GM23338 (cell line): ENCODE measurements around the gene NDUFS2. TPM values are rescaled to one million over a fixed set of nuclear protein-coding genes. Genes with fewer than 3 reads are reported as not detected.

Source experiments
- ATAC-seq: fragments of 200-7000 bp; cut with Tn5 transposase; 3 replicates; pipeline ENCODE4 v1.9.1; 2020
- DNase-seq: peaks from one replicate; pipeline ENCODE4 v3.0.0-alpha.2; 2015; ENCODE audit warnings: low spot score
- H2AFZ ChIP-seq: fragments of 200-600 bp; sonication (generic); 2 replicates; pipeline ENCODE4 v1.8.0; 2016; ENCODE audit warnings: antibody characterized with exemption, mild to moderate bottlenecking, moderate library complexity
- H3F3A ChIP-seq: fragments of 200-600 bp; sonication (generic); replicated peaks from 2 replicates; pipeline ENCODE4 v1.8.0; 2017; ENCODE audit warnings: antibody characterized with exemption, mixed run types, low read depth
- H3K27ac ChIP-seq: fragments of 200-600 bp; sonication (generic); 2 replicates; pipeline ENCODE4 v1.6.1; 2016; ENCODE audit warnings: low read depth
- H3K27me3 ChIP-seq: fragments of 200-600 bp; sonication (generic); 2 replicates; pipeline ENCODE4 v1.8.0; 2016; ENCODE audit warnings: mild to moderate bottlenecking, mixed run types, moderate library complexity; ENCODE audit not compliant: insufficient read depth
- H3K36me3 ChIP-seq: fragments of 200-600 bp; sonication (generic); 2 replicates; pipeline ENCODE4 v1.8.0; 2016; ENCODE audit warnings: mild to moderate bottlenecking; ENCODE audit not compliant: insufficient read depth
- H3K4me1 ChIP-seq: fragments of 200-600 bp; sonication (generic); 2 replicates; pipeline ENCODE4 v1.8.0; 2016; ENCODE audit warnings: mild to moderate bottlenecking, moderate library complexity; ENCODE audit not compliant: insufficient read depth
- H3K4me2 ChIP-seq: fragments of 200-600 bp; sonication (generic); 2 replicates; pipeline ENCODE4 v1.7.1; 2017; ENCODE audit warnings: mixed run types
- H3K4me3 ChIP-seq: fragments of 200-600 bp; sonication (generic); 2 replicates; pipeline ENCODE4 v1.6.1; 2016; ENCODE audit warnings: mixed run types
- H3K79me2 ChIP-seq: fragments of 200-600 bp; sonication (generic); replicated peaks from 2 replicates; pipeline ENCODE4 v1.8.0; 2017; ENCODE audit warnings: mild to moderate bottlenecking; ENCODE audit not compliant: insufficient read depth
- H3K9me2 ChIP-seq: fragments of 200-600 bp; sonication (generic); 2 replicates; pipeline ENCODE4 v1.8.0; 2017; ENCODE audit not compliant: insufficient read depth
- H4K20me1 ChIP-seq: fragments of 200-600 bp; sonication (generic); replicated peaks from 2 replicates; pipeline ENCODE4 v1.8.0; 2017; ENCODE audit warnings: mild to moderate bottlenecking; ENCODE audit not compliant: insufficient read depth
- H3K27ac Mint-ChIP-seq: 2 replicates; pipeline ENCODE4 v1.8.0; 2020; ENCODE audit warnings: inconsistent platforms, mild to moderate bottlenecking, moderate library complexity, mixed read lengths
- H3K27me3 Mint-ChIP-seq: 3 replicates; pipeline ENCODE4 v1.8.0; 2022; ENCODE audit warnings: low read depth, mild to moderate bottlenecking, moderate library complexity, mixed read lengths, inconsistent platforms; ENCODE audit not compliant: insufficient read depth, poor library complexity
- H3K36me3 Mint-ChIP-seq: 3 replicates; pipeline ENCODE4 v1.8.0; 2021; ENCODE audit warnings: low read depth, mild to moderate bottlenecking, inconsistent platforms, moderate library complexity, mixed read lengths
- H3K4me1 Mint-ChIP-seq: 3 replicates; pipeline ENCODE4 v1.8.0; 2020; ENCODE audit warnings: mild to moderate bottlenecking, inconsistent platforms, mixed read lengths
- H3K4me3 Mint-ChIP-seq: 3 replicates; pipeline ENCODE4 v1.8.0; 2021; ENCODE audit warnings: moderate library complexity, mild to moderate bottlenecking, inconsistent platforms, mixed read lengths
- H3K9me3 Mint-ChIP-seq: 3 replicates; pipeline ENCODE4 v1.8.0; 2020; ENCODE audit warnings: moderate library complexity, mild to moderate bottlenecking, inconsistent platforms, mixed read lengths
- EZH2phosphoT487 ChIP-seq: fragments of 200-600 bp; sonication (generic); IDR thresholded peaks from one replicate; pipeline ENCODE4 v1.8.1; 2018; ENCODE audit warnings: antibody characterized with exemption; ENCODE audit not compliant: unreplicated experiment
- JUNB ChIP-seq: IDR thresholded peaks from one replicate; pipeline ENCODE4 v1.6.1; 2016; ENCODE audit warnings: antibody characterized with exemption; ENCODE audit not compliant: unreplicated experiment
- NANOG ChIP-seq: IDR thresholded peaks from 2 replicates; pipeline ENCODE4 v1.6.1; 2016; ENCODE audit warnings: antibody characterized with exemption, borderline replicate concordance
- POLR2AphosphoS5 ChIP-seq: IDR thresholded peaks from 2 replicates; pipeline ENCODE4 v1.6.1; 2016; ENCODE audit warnings: antibody characterized with exemption, low read depth
- STAT1 ChIP-seq: IDR thresholded peaks from one replicate; pipeline ENCODE4 v1.6.1; 2016; ENCODE audit warnings: antibody characterized with exemption; ENCODE audit not compliant: unreplicated experiment
- ZNF114 ChIP-seq: fragments of 250-450 bp; sonication (Bioruptor Pico); IDR thresholded peaks from 2 replicates; pipeline ENCODE4 v1.5.0; 2020; ENCODE audit warnings: mild to moderate bottlenecking, moderate library complexity
- ZNF331 ChIP-seq: fragments of 250-450 bp; sonication (Bioruptor Pico); IDR thresholded peaks from 2 replicates; pipeline ENCODE4 v1.5.0; 2020; ENCODE audit warnings: low read depth, mild to moderate bottlenecking, moderate library complexity
- polyA plus RNA-seq: library from polyadenylated mRNA; unstranded; fragments of >200 nt; fragmentation: Nextera tagmentation; extraction: Ambion mirVana; gene quantifications from 2 replicates; pipeline ENCODE4 v1.2.1, GENCODE V29; 2016
- total RNA-seq: library from RNA; depleted of rRNA; stranded (reverse); fragments of >200 nt; shearing (Covaris generic); gene quantifications from 2 replicates; pipeline ENCODE4 v1.2.3, GENCODE V29; 2014
- TF ChIP-seq, protein P1 (sequence below): fragments of 250-450 bp; sonication (Bioruptor Pico); IDR thresholded peaks from 2 replicates; pipeline ENCODE4 v1.5.0; 2020; ENCODE audit warnings: mild to moderate bottlenecking, moderate library complexity
- TF ChIP-seq, protein P2 (sequence below): IDR thresholded peaks from one replicate; pipeline ENCODE4 v1.6.1; 2018; ENCODE audit warnings: antibody characterized with exemption; ENCODE audit not compliant: unreplicated experiment

The NDUFS2 gene
- total and polyA plus RNA-seq, 2 experiments from 2014 or later: 56.7 to 131 TPM

DNA sequence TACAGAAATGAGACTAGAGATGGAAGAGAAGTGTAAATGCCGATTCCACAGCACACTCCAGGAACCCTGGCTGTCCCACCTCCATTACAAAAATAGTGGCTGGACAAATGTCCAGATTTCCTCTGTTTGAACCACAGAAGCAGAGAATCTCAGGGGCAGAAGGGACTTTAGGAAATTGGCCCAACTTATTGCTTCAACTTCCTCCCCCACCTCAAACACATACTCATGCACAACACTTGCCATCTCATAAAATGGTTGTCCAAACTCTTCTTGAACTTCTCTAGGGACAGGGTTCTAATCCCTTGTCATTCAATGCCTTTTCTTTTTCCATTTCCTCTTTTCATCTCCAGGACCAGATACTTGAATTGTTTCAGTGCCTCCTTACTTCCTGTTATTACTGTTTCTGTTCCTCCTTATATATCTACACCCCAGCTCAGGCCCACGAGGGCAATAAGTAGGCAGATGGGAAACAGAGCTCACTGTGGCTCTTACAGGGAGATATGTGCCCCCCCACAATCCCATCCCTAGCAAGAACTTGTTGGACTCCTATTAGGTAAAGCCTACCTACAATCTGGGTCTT, 16.3 kb upstream of the NDUFS2 start (continued):
- TF ChIP-seq, protein P1, sequence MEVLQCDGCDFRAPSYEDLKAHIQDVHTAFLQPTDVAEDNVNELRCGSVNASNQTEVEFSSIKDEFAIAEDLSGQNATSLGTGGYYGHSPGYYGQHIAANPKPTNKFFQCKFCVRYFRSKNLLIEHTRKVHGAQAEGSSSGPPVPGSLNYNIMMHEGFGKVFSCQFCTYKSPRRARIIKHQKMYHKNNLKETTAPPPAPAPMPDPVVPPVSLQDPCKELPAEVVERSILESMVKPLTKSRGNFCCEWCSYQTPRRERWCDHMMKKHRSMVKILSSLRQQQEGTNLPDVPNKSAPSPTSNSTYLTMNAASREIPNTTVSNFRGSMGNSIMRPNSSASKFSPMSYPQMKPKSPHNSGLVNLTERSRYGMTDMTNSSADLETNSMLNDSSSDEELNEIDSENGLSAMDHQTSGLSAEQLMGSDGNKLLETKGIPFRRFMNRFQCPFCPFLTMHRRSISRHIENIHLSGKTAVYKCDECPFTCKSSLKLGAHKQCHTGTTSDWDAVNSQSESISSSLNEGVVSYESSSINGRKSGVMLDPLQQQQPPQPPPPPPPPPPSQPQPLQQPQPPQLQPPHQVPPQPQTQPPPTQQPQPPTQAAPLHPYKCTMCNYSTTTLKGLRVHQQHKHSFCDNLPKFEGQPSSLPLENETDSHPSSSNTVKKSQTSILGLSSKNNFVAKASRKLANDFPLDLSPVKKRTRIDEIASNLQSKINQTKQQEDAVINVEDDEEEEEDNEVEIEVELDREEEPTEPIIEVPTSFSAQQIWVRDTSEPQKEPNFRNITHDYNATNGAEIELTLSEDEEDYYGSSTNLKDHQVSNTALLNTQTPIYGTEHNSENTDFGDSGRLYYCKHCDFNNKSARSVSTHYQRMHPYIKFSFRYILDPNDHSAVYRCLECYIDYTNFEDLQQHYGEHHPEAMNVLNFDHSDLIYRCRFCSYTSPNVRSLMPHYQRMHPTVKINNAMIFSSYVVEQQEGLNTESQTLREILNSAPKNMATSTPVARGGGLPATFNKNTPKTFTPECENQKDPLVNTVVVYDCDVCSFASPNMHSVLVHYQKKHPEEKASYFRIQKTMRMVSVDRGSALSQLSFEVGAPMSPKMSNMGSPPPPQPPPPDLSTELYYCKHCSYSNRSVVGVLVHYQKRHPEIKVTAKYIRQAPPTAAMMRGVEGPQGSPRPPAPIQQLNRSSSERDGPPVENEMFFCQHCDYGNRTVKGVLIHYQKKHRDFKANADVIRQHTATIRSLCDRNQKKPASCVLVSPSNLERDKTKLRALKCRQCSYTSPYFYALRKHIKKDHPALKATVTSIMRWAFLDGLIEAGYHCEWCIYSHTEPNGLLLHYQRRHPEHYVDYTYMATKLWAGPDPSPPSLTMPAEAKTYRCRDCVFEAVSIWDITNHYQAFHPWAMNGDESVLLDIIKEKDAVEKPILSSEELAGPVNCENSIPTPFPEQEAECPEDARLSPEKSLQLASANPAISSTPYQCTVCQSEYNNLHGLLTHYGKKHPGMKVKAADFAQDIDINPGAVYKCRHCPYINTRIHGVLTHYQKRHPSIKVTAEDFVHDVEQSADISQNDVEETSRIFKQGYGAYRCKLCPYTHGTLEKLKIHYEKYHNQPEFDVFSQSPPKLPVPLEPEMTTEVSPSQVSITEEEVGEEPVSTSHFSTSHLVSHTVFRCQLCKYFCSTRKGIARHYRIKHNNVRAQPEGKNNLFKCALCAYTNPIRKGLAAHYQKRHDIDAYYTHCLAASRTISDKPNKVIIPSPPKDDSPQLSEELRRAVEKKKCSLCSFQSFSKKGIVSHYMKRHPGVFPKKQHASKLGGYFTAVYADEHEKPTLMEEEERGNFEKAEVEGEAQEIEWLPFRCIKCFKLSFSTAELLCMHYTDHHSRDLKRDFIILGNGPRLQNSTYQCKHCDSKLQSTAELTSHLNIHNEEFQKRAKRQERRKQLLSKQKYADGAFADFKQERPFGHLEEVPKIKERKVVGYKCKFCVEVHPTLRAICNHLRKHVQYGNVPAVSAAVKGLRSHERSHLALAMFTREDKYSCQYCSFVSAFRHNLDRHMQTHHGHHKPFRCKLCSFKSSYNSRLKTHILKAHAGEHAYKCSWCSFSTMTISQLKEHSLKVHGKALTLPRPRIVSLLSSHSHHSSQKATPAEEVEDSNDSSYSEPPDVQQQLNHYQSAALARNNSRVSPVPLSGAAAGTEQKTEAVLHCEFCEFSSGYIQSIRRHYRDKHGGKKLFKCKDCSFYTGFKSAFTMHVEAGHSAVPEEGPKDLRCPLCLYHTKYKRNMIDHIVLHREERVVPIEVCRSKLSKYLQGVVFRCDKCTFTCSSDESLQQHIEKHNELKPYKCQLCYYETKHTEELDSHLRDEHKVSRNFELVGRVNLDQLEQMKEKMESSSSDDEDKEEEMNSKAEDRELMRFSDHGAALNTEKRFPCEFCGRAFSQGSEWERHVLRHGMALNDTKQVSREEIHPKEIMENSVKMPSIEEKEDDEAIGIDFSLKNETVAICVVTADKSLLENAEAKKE (CRISPR knock-in tag): no peak
- TF ChIP-seq STAT1: no peak
- no peak for TF ChIP-seq ZNF331 (CRISPR knock-in tag)

DNA sequence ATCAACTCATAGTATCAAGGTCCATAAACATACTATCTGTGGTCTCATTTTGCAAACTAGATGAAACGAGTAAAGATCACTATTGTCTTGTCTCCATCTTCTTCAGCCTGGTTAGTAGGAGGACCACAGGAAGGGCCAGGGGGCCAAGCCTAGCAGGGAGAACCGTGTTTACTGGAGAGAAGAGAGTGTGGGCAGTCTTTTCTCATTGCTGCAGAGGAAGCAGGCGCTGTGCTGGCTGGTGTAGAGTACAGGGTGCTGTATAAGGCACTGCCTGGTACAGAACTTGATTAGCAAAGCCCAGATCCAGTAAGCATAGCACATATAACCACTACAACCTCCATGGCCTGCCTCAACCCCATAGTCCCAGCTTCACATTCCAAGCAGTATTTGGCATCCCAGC, 14.9 kb upstream of the NDUFS2 start:
- no peaks in the 10 kb centered on the region for H3K79me2 ChIP-seq
- H3K27ac ChIP-seq: no peak overlapping the region
- Mint-ChIP-seq H3K4me3 (no peak overlapping the region), H3K9me3 (no peaks in the 10 kb centered on the region), H3K36me3 (peaks cover 8% of the 10 kb centered on the region; the same call in 2 of the 3 replicates), H3K27ac (no peak overlapping the region), H3K4me1 (peaks cover 7% of the 10 kb centered on the region), H3K27me3 (peaks cover 8% of the 10 kb centered on the region)
- no peaks in the 10 kb centered on the region for H3K27me3 ChIP-seq
- H4K20me1 ChIP-seq: no peaks in the 10 kb centered on the region
- H3K4me2 ChIP-seq: no peak overlapping the region
- H3K4me1 ChIP-seq: peaks cover 2% of the 10 kb centered on the region; the same call in 1 of the 2 replicates
- H2AFZ ChIP-seq: no peak overlapping the region
- DNase-seq (no peak), ATAC-seq (no peak)
- no peak overlapping the region for H3K4me3 ChIP-seq
- H3F3A ChIP-seq: 0 out of 2 replicates have a peak, but pooled peaks cover 3% of the 10 kb centered on the region
- no peaks in the 10 kb centered on the region for H3K9me2 ChIP-seq
- H3K36me3 ChIP-seq: no peaks in the 10 kb centered on the region
- TF ChIP-seq STAT1: no peak
- no peak for TF ChIP-seq NANOG
- no peak for TF ChIP-seq POLR2AphosphoS5
- TF ChIP-seq, protein P2, sequence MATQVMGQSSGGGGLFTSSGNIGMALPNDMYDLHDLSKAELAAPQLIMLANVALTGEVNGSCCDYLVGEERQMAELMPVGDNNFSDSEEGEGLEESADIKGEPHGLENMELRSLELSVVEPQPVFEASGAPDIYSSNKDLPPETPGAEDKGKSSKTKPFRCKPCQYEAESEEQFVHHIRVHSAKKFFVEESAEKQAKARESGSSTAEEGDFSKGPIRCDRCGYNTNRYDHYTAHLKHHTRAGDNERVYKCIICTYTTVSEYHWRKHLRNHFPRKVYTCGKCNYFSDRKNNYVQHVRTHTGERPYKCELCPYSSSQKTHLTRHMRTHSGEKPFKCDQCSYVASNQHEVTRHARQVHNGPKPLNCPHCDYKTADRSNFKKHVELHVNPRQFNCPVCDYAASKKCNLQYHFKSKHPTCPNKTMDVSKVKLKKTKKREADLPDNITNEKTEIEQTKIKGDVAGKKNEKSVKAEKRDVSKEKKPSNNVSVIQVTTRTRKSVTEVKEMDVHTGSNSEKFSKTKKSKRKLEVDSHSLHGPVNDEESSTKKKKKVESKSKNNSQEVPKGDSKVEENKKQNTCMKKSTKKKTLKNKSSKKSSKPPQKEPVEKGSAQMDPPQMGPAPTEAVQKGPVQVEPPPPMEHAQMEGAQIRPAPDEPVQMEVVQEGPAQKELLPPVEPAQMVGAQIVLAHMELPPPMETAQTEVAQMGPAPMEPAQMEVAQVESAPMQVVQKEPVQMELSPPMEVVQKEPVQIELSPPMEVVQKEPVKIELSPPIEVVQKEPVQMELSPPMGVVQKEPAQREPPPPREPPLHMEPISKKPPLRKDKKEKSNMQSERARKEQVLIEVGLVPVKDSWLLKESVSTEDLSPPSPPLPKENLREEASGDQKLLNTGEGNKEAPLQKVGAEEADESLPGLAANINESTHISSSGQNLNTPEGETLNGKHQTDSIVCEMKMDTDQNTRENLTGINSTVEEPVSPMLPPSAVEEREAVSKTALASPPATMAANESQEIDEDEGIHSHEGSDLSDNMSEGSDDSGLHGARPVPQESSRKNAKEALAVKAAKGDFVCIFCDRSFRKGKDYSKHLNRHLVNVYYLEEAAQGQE: no peak
- TF ChIP-seq ZNF114 (CRISPR knock-in tag): no peak
- no peak for TF ChIP-seq JUNB
- TF ChIP-seq EZH2phosphoT487: no peak
